MG63 (cell line): ENCODE measurements around the gene SP140. TPM values are rescaled to one million over a fixed set of nuclear protein-coding genes. Genes with fewer than 3 reads are reported as not detected.
"Not testable (repeated sequence)": the region's sequence is repeated elsewhere in the genome, so short reads cannot be mapped to it uniquely, and the experiment has no call there.

Experiments used
- DNase-seq: peaks from one replicate; pipeline ENCODE4 v3.0.0-alpha.2; 2020
- H3K27me3 ChIP-seq: fragments of 250-450 bp; sonication (Bioruptor Pico); 2 replicates; pipeline ENCODE4 v1.5.1; 2020; ENCODE audit warnings: mild to moderate bottlenecking, moderate library complexity
- H3K36me3 ChIP-seq: fragments of 250-450 bp; sonication (Bioruptor Pico); 2 replicates; pipeline ENCODE4 v1.5.1; 2020; ENCODE audit warnings: mild to moderate bottlenecking, moderate library complexity
- H3K4me3 ChIP-seq: fragments of 250-450 bp; sonication (Bioruptor Pico); 2 replicates; pipeline ENCODE4 v1.5.1; 2020; ENCODE audit warnings: mild to moderate bottlenecking, moderate library complexity
- H3K9me3 ChIP-seq: fragments of 250-450 bp; sonication (Bioruptor Pico); 2 replicates; pipeline ENCODE4 v1.5.1; 2020; ENCODE audit warnings: mild to moderate bottlenecking, moderate library complexity
- total RNA-seq: library from RNA; depleted of rRNA; stranded (reverse); fragments of >200 nt; shearing (Covaris generic); gene quantifications from 2 replicates; pipeline ENCODE4 v1.2.3, GENCODE V29; 2014; ENCODE audit warnings: low replicate concordance

Gene SP140
- total RNA-seq, 1 experiment from 2014 or later = 0.56 TPM

- H3K27me3 ChIP-seq = no peaks in the 10 kb centered on the region
- no peak for DNase-seq
- H3K9me3 ChIP-seq = no peaks in the 10 kb centered on the region
- no peak overlapping the region for H3K4me3 ChIP-seq
- H3K36me3 ChIP-seq = no peaks in the 10 kb centered on the region
These were observed 31.3 kb downstream of the SP140 start for GRCh38 chr2:230256733-230257332.

- Histone ChIP-seq H3K36me3 (no peaks in the 10 kb centered on the region), H3K27me3 (no peaks in the 10 kb centered on the region), H3K9me3 (no peaks in the 10 kb centered on the region), H3K4me3 (no peak overlapping the region)
- DNase-seq = no peak
These were observed 32.9 kb downstream of the SP140 start for GRCh38 chr2:230258483-230258882.

GRCh38 chr2:230262246-230262645, 36.7 kb downstream of the SP140 start:
- H3K27me3 ChIP-seq = no peaks in the 10 kb centered on the region
- no peaks in the 10 kb centered on the region for H3K36me3 ChIP-seq
- H3K4me3 ChIP-seq = no peak overlapping the region
- H3K9me3 ChIP-seq = no peaks in the 10 kb centered on the region
- no peak for DNase-seq

GRCh38 chr2:230264945-230265344, 39.4 kb downstream of the SP140 start:
- not testable (repeated sequence) for H3K27me3 ChIP-seq, H3K9me3 ChIP-seq, H3K4me3 ChIP-seq, DNase-seq, H3K36me3 ChIP-seq

GRCh38 chr2:230266638-230267037, 41.1 kb downstream of the SP140 start:
- Histone ChIP-seq H3K36me3 (no peaks in the 10 kb centered on the region), H3K9me3 (no peaks in the 10 kb centered on the region), H3K4me3 (no peak overlapping the region), H3K27me3 (no peaks in the 10 kb centered on the region)
- no peak for DNase-seq

GRCh38 chr2:230267059-230267458, 41.5 kb downstream of the SP140 start:
- Histone ChIP-seq H3K4me3 (no peak overlapping the region), H3K27me3 (no peaks in the 10 kb centered on the region), H3K9me3 (no peaks in the 10 kb centered on the region), H3K36me3 (no peaks in the 10 kb centered on the region)
- DNase-seq = no peak

GRCh38 chr2:230267556-230267955, 42.0 kb downstream of the SP140 start:
- Histone ChIP-seq H3K36me3 (no peaks in the 10 kb centered on the region), H3K4me3 (no peak overlapping the region), H3K27me3 (no peaks in the 10 kb centered on the region), H3K9me3 (no peaks in the 10 kb centered on the region)
- no peak for DNase-seq

GRCh38 chr2:230268606-230269243, 43.2 kb downstream of the SP140 start:
- Histone ChIP-seq H3K9me3 (no peaks in the 10 kb centered on the region), H3K4me3 (no peak overlapping the region), H3K36me3 (no peaks in the 10 kb centered on the region), H3K27me3 (no peaks in the 10 kb centered on the region)
- no peak for DNase-seq

GRCh38 chr2:230269715-230270114, 44.2 kb downstream of the SP140 start:
- no peaks in the 10 kb centered on the region for H3K9me3 ChIP-seq
- no peaks in the 10 kb centered on the region for H3K27me3 ChIP-seq
- H3K36me3 ChIP-seq = no peaks in the 10 kb centered on the region
- DNase-seq = no peak
- no peak overlapping the region for H3K4me3 ChIP-seq

- Histone ChIP-seq H3K36me3 (no peaks in the 10 kb centered on the region), H3K27me3 (no peaks in the 10 kb centered on the region), H3K9me3 (peaks cover 2% of the 10 kb centered on the region; the same call in 1 of the 2 replicates), H3K4me3 (no peak overlapping the region)
- no peak for DNase-seq
These were observed 57.4 kb downstream of the SP140 start for GRCh38 chr2:230282936-230283335.

GRCh38 chr2:230286048-230286447, 60.5 kb downstream of the SP140 start:
- no peak for DNase-seq
- Histone ChIP-seq H3K36me3 (no peaks in the 10 kb centered on the region), H3K27me3 (no peaks in the 10 kb centered on the region)

GRCh38 chr2:230289311-230289710, 63.8 kb downstream of the SP140 start:
- H3K9me3 ChIP-seq, H3K36me3 ChIP-seq, DNase-seq, H3K27me3 ChIP-seq, H3K4me3 ChIP-seq: not testable (repeated sequence)

More at GRCh38 chr2:230286048-230286447, 60.5 kb downstream of the SP140 start:
- Histone ChIP-seq H3K4me3 (no peak overlapping the region), H3K9me3 (no peaks in the 10 kb centered on the region)

- Histone ChIP-seq H3K9me3 (no peaks in the 10 kb centered on the region), H3K36me3 (no peaks in the 10 kb centered on the region), H3K4me3 (no peak overlapping the region), H3K27me3 (no peaks in the 10 kb centered on the region)
- no peak for DNase-seq
These were observed 69.7 kb downstream of the SP140 start for GRCh38 chr2:230295192-230295591.

GRCh38 chr2:230296917-230297316, 71.4 kb downstream of the SP140 start:
- no peak overlapping the region for H3K4me3 ChIP-seq
- no peaks in the 10 kb centered on the region for H3K27me3 ChIP-seq
- H3K9me3 ChIP-seq = no peaks in the 10 kb centered on the region
- no peak for DNase-seq
- H3K36me3 ChIP-seq = no peaks in the 10 kb centered on the region

- Histone ChIP-seq H3K4me3 (no peak overlapping the region), H3K27me3 (no peaks in the 10 kb centered on the region), H3K36me3 (no peaks in the 10 kb centered on the region), H3K9me3 (peaks cover 5% of the 10 kb centered on the region)
- DNase-seq = no peak
These were observed 74.1 kb downstream of the SP140 start for GRCh38 chr2:230299618-230300017.

GRCh38 chr2:230305416-230306275, 80.1 kb downstream of the SP140 start:
- H3K4me3 ChIP-seq = no peak overlapping the region
- no peak for DNase-seq
- no peaks in the 10 kb centered on the region for H3K36me3 ChIP-seq
- no peaks in the 10 kb centered on the region for H3K27me3 ChIP-seq
- H3K9me3 ChIP-seq = peaks cover 7% of the 10 kb centered on the region

GRCh38 chr2:230306474-230306873, 80.9 kb downstream of the SP140 start:
- Histone ChIP-seq H3K27me3 (no peaks in the 10 kb centered on the region), H3K36me3 (no peaks in the 10 kb centered on the region)

More at GRCh38 chr2:230306474-230306873, 80.9 kb downstream of the SP140 start:
- no peak for DNase-seq
- Histone ChIP-seq H3K9me3 (peaks cover 7% of the 10 kb centered on the region), H3K4me3 (no peak overlapping the region)
